Mucosa of rectum (tissue), 2 donors: ENCODE data around the gene ATP2A2.
"Not testable (repeated sequence)": the region's sequence is repeated elsewhere in the genome, so short reads cannot be mapped to it uniquely, and the experiment has no call there.

Source experiments
- H3K27ac ChIP-seq, 2 donors: one replicate each; pipeline ENCODE4 v1.7.0; 2013; ENCODE audit warnings: inconsistent platforms in 2 of 2, low read depth in 2 of 2, low read length in 2 of 2
- H3K27me3 ChIP-seq, 2 donors: one replicate each; pipeline ENCODE4 v1.7.0; 2013; ENCODE audit warnings: low read length in 2 of 2; ENCODE audit not compliant: control insufficient read depth in 2 of 2, insufficient read depth in 2 of 2
- H3K36me3 ChIP-seq, 2 donors: one replicate each; pipeline ENCODE4 v1.7.0; 2013; ENCODE audit warnings: low read length in 2 of 2; ENCODE audit not compliant: control insufficient read depth in 2 of 2, insufficient read depth in 2 of 2
- H3K4me1 ChIP-seq, 2 donors: one replicate each; pipeline ENCODE4 v1.7.0; 2013; ENCODE audit warnings: low read length in 2 of 2, mild to moderate bottlenecking in 1 of 2; ENCODE audit not compliant: control insufficient read depth in 2 of 2, insufficient read depth in 2 of 2
- H3K4me3 ChIP-seq, 2 donors: one replicate each; pipeline ENCODE4 v1.7.0; 2013; ENCODE audit warnings: low read length in 2 of 2
- H3K9ac ChIP-seq, 2 donors: one replicate each; pipeline ENCODE4 v1.7.0; 2013; ENCODE audit warnings: low read length in 2 of 2, low read depth in 1 of 2, mild to moderate bottlenecking in 1 of 2
- H3K9me3 ChIP-seq, 2 donors: one replicate each; pipeline ENCODE4 v1.7.0; 2013; ENCODE audit warnings: low read length in 2 of 2; ENCODE audit not compliant: control insufficient read depth in 2 of 2
- donor health status: healthy.
- donor health status: Normal muscosa, but diverticular disease.

Gene ATP2A2

GRCh38 chr12:110349514-110350151 is 68.6 kb downstream of the ATP2A2 start:
- no peaks in the 10 kb centered on the region for H3K27me3 ChIP-seq
- no peak overlapping the region for H3K27ac ChIP-seq
- H3K9me3 ChIP-seq: no peaks in the 10 kb centered on the region
- no peak overlapping the region for H3K4me3 ChIP-seq
- H3K9ac ChIP-seq: no peak overlapping the region
- no peaks in the 10 kb centered on the region for H3K4me1 ChIP-seq
- H3K36me3 ChIP-seq: peaks cover 42 to 63% of the 10 kb centered on the region in 2 donors

GRCh38 chr12:110351119-110351518 is 70.1 kb downstream of the ATP2A2 start:
- Histone ChIP-seq H3K36me3 (peaks cover 27 to 49% of the 10 kb centered on the region in 2 donors), H3K9ac (no peak overlapping the region), H3K27me3 (no peaks in the 10 kb centered on the region), H3K9me3 (no peaks in the 10 kb centered on the region), H3K4me3 (no peak overlapping the region), H3K27ac (no peak overlapping the region), H3K4me1 (no peaks in the 10 kb centered on the region)

GRCh38 chr12:110352401-110352800 is 71.4 kb downstream of the ATP2A2 start:
- H3K36me3 ChIP-seq: peaks cover 17 to 37% of the 10 kb centered on the region in 2 donors
- H3K9me3 ChIP-seq: no peaks in the 10 kb centered on the region
- H3K27me3 ChIP-seq: no peaks in the 10 kb centered on the region
- H3K4me1 ChIP-seq: no peaks in the 10 kb centered on the region
- H3K4me3 ChIP-seq: no peak overlapping the region
- H3K9ac ChIP-seq: no peak overlapping the region
- no peak overlapping the region for H3K27ac ChIP-seq

GRCh38 chr12:110353211-110353965 is 72.3 kb downstream of the ATP2A2 start:
- H3K27me3 ChIP-seq: no peaks in the 10 kb centered on the region
- no peak overlapping the region for H3K27ac ChIP-seq
- H3K36me3 ChIP-seq: peaks cover 7 to 28% of the 10 kb centered on the region in 2 donors
- no peaks in the 10 kb centered on the region for H3K9me3 ChIP-seq
- H3K9ac ChIP-seq: no peak overlapping the region
- H3K4me1 ChIP-seq: no peaks in the 10 kb centered on the region
- no peak overlapping the region for H3K4me3 ChIP-seq

GRCh38 chr12:110354172-110354780 is 73.2 kb downstream of the ATP2A2 start:
- no peaks in the 10 kb centered on the region for H3K27me3 ChIP-seq
- H3K9me3 ChIP-seq: no peaks in the 10 kb centered on the region
- no peaks in the 10 kb centered on the region for H3K4me1 ChIP-seq
- no peak overlapping the region for H3K27ac ChIP-seq
- H3K36me3 ChIP-seq: peaks cover 0 to 19% of the 10 kb centered on the region in 2 donors
- no peak overlapping the region for H3K9ac ChIP-seq
- no peak overlapping the region for H3K4me3 ChIP-seq

GRCh38 chr12:110355073-110355472 is 74.0 kb downstream of the ATP2A2 start:
- H3K27ac ChIP-seq: no peak overlapping the region
- H3K9ac ChIP-seq: no peak overlapping the region
- H3K36me3 ChIP-seq: peaks cover 0 to 11% of the 10 kb centered on the region in 2 donors
- H3K4me3 ChIP-seq: no peak overlapping the region
- no peaks in the 10 kb centered on the region for H3K4me1 ChIP-seq
- no peaks in the 10 kb centered on the region for H3K9me3 ChIP-seq
- no peaks in the 10 kb centered on the region for H3K27me3 ChIP-seq

GRCh38 chr12:110358384-110359097 is 77.5 kb downstream of the ATP2A2 start:
- not testable (repeated sequence) for H3K27me3 ChIP-seq, H3K4me3 ChIP-seq, H3K36me3 ChIP-seq, H3K4me1 ChIP-seq, H3K27ac ChIP-seq, H3K9ac ChIP-seq, H3K9me3 ChIP-seq

GRCh38 chr12:110361216-110361615 is 80.2 kb downstream of the ATP2A2 start:
- no peaks in the 10 kb centered on the region for H3K36me3 ChIP-seq
- no peak overlapping the region for H3K4me3 ChIP-seq
- no peak overlapping the region for H3K27ac ChIP-seq
- no peak overlapping the region for H3K9ac ChIP-seq
- H3K4me1 ChIP-seq: no peaks in the 10 kb centered on the region
- H3K9me3 ChIP-seq: no peaks in the 10 kb centered on the region
- no peaks in the 10 kb centered on the region for H3K27me3 ChIP-seq

GRCh38 chr12:110365489-110366320 is 84.7 kb downstream of the ATP2A2 start:
- Histone ChIP-seq H3K9me3 (no peaks in the 10 kb centered on the region), H3K9ac (no peak overlapping the region), H3K27me3 (no peaks in the 10 kb centered on the region), H3K36me3 (no peaks in the 10 kb centered on the region), H3K4me3 (no peak overlapping the region), H3K4me1 (peaks cover 0 to 6% of the 10 kb centered on the region in 2 donors), H3K27ac (peak overlapping the region in 1 of 2 donors; percentile 56)
